Neural cell (in vitro differentiated cells): ENCODE measurements around the gene ZNF705A. TPM values are rescaled to one million over a fixed set of nuclear protein-coding genes. Genes with fewer than 3 reads are reported as not detected.
"Not testable (repeated sequence)": the region's sequence is repeated elsewhere in the genome, so short reads cannot be mapped to it uniquely, and the experiment has no call there.

Experiments used
- H2AFZ ChIP-seq: fragments of 200-600, 300-800 bp; sonication (generic), shearing (Covaris generic); 2 replicates; pipeline ENCODE4 v1.6.0; 2014; ENCODE audit warnings: low read depth, mild to moderate bottlenecking, antibody characterized with exemption, low read length, moderate library complexity
- H3F3A ChIP-seq: fragments of 200-600 bp; shearing (Covaris generic); 2 replicates; pipeline ENCODE4 v1.6.1; 2016; ENCODE audit warnings: mild to moderate bottlenecking, moderate library complexity, mixed read lengths, antibody characterized with exemption, low read length; ENCODE audit not compliant: insufficient read depth, poor library complexity, severe bottlenecking
- H3K27ac ChIP-seq: fragments of 200-600, 300-800 bp; sonication (generic), shearing (Covaris generic); 2 replicates; pipeline ENCODE4 v1.5.1; 2014; ENCODE audit warnings: mild to moderate bottlenecking, low read length, moderate library complexity
- H3K27me3 ChIP-seq: fragments of 300-800, 200-600 bp; sonication (generic), shearing (Covaris generic); 2 replicates; pipeline ENCODE4 v1.6.0; 2014; ENCODE audit warnings: mild to moderate bottlenecking, low read depth, low read length, moderate library complexity; ENCODE audit not compliant: insufficient read depth
- H3K36me3 ChIP-seq: fragments of 300-800, 200-600 bp; sonication (generic), shearing (Covaris generic); 2 replicates; pipeline ENCODE4 v1.5.1; 2014; ENCODE audit warnings: mild to moderate bottlenecking, antibody characterized with exemption, low read length, moderate library complexity; ENCODE audit not compliant: insufficient read depth
- H3K4me2 ChIP-seq: fragments of 300-800, 200-600 bp; sonication (generic), shearing (Covaris generic); 2 replicates; pipeline ENCODE4 v1.6.0; 2014; ENCODE audit warnings: mild to moderate bottlenecking, low read length
- H3K4me3 ChIP-seq: fragments of 300-800, 200-600 bp; sonication (generic), shearing (Covaris generic); 2 replicates; pipeline ENCODE4 v1.5.1; 2014; ENCODE audit warnings: mild to moderate bottlenecking, low read length, moderate library complexity
- H3K79me2 ChIP-seq: fragments of 200-600 bp; shearing (Covaris generic); replicated peaks from 2 replicates; pipeline ENCODE4 v1.6.0; 2014; ENCODE audit warnings: mild to moderate bottlenecking, low read length, moderate library complexity; ENCODE audit not compliant: insufficient read depth
- H3K9ac ChIP-seq: fragments of 300-800, 200-600 bp; sonication (generic), shearing (Covaris generic); 2 replicates; pipeline ENCODE4 v1.6.1; 2016; ENCODE audit warnings: mild to moderate bottlenecking, low read length, mixed read lengths
- H3K9me2 ChIP-seq: fragments of 200-600 bp; shearing (Covaris generic); 2 replicates; pipeline ENCODE4 v1.6.1; 2016; ENCODE audit warnings: mild to moderate bottlenecking, low read length, mixed read lengths; ENCODE audit not compliant: insufficient read depth
- H3K9me3 ChIP-seq: fragments of 200-600, 300-800 bp; sonication (generic), shearing (Covaris generic); 2 replicates; pipeline ENCODE4 v1.6.1; 2016; ENCODE audit warnings: mild to moderate bottlenecking, mixed run types, low read length, moderate library complexity, mixed read lengths
- H4K20me1 ChIP-seq: fragments of 200-600 bp; shearing (Covaris generic); 2 replicates; pipeline ENCODE4 v1.6.1; 2016; ENCODE audit warnings: mild to moderate bottlenecking, mixed run types; ENCODE audit not compliant: insufficient read depth
- CTCF ChIP-seq: fragments of 450-650 bp; IDR thresholded peaks from 2 replicates; pipeline ENCODE4 v1.5.1; 2014; ENCODE audit warnings: antibody characterized with exemption, mild to moderate bottlenecking, moderate library complexity; ENCODE audit not compliant: poor library complexity, severe bottlenecking
- POLR2AphosphoS5 ChIP-seq: IDR thresholded peaks from 2 replicates; pipeline ENCODE4 v1.6.1; 2012
- RAD21 ChIP-seq: fragments of 450-650 bp; conservative IDR thresholded peaks from 2 replicates; pipeline ENCODE4 v1.6.1; 2014; ENCODE audit warnings: antibody characterized with exemption, mild to moderate bottlenecking, moderate library complexity
- SMC3 ChIP-seq: fragments of 450-650 bp; conservative IDR thresholded peaks from 2 replicates; pipeline ENCODE4 v1.6.1; 2014; ENCODE audit warnings: antibody characterized with exemption, mild to moderate bottlenecking, moderate library complexity; ENCODE audit not compliant: poor library complexity
- polyA plus RNA-seq: library from polyadenylated mRNA; depleted of rRNA; stranded (reverse); fragments of >200 nt; gene quantifications from 2 replicates; pipeline ENCODE4 v1.2.3, GENCODE V29; 2014

ZNF705A gene
- polyA plus RNA-seq, 1 donor from 2014 or later = not detected

- H3K9me3 ChIP-seq, H2AFZ ChIP-seq, H3K27ac ChIP-seq, H4K20me1 ChIP-seq, H3K4me2 ChIP-seq, H3K27me3 ChIP-seq, H3K9me2 ChIP-seq, H3K79me2 ChIP-seq, H3K36me3 ChIP-seq, H3F3A ChIP-seq: not testable (repeated sequence)
- Histone ChIP-seq H3K4me3 (peak overlapping the region; percentile 64), H3K9ac (peak overlapping the region; percentile 67)
- peak; percentile 77 for TF ChIP-seq CTCF
- TF ChIP-seq RAD21 = peak; percentile 53
- TF ChIP-seq POLR2AphosphoS5 = peak; percentile 59
- peak; percentile 65 for TF ChIP-seq SMC3
Measured at GRCh38 chr12:8179989-8180585, 23.3 kb downstream of the ZNF705A start.

GRCh38 chr12:8181271-8181670 is 24.5 kb downstream of the ZNF705A start:
- H3K27me3 ChIP-seq, H3F3A ChIP-seq, H4K20me1 ChIP-seq, H3K9me3 ChIP-seq, H3K9ac ChIP-seq, H2AFZ ChIP-seq, H3K27ac ChIP-seq, H3K79me2 ChIP-seq, H3K4me2 ChIP-seq, H3K9me2 ChIP-seq, H3K36me3 ChIP-seq: not testable (repeated sequence)
- H3K4me3 ChIP-seq = peak overlapping the region; percentile 64

GRCh38 chr12:8182923-8183322 is 26.1 kb downstream of the ZNF705A start:
- H3F3A ChIP-seq, H4K20me1 ChIP-seq, H3K4me2 ChIP-seq, H3K9me3 ChIP-seq, H3K9ac ChIP-seq, H3K27me3 ChIP-seq, H3K27ac ChIP-seq, H3K4me3 ChIP-seq, H3K9me2 ChIP-seq, H3K36me3 ChIP-seq, H2AFZ ChIP-seq, H3K79me2 ChIP-seq: not testable (repeated sequence)

GRCh38 chr12:8183346-8183745 is 26.5 kb downstream of the ZNF705A start:
- H3K36me3 ChIP-seq, H3K4me3 ChIP-seq, H3K27me3 ChIP-seq, H3K79me2 ChIP-seq, H3K9ac ChIP-seq, H3K9me3 ChIP-seq, H3K4me2 ChIP-seq, H2AFZ ChIP-seq, H3F3A ChIP-seq, H4K20me1 ChIP-seq, H3K27ac ChIP-seq, H3K9me2 ChIP-seq: not testable (repeated sequence)

- not testable (repeated sequence) for H3K27me3 ChIP-seq, H3K36me3 ChIP-seq, H3K9ac ChIP-seq, H2AFZ ChIP-seq, H3K4me2 ChIP-seq, H3K27ac ChIP-seq, H3K9me3 ChIP-seq, H3F3A ChIP-seq, H4K20me1 ChIP-seq, H3K4me3 ChIP-seq, H3K79me2 ChIP-seq, H3K9me2 ChIP-seq
Measured at GRCh38 chr12:8184206-8184605, 27.4 kb downstream of the ZNF705A start.

GRCh38 chr12:8188088-8188487 is 31.3 kb downstream of the ZNF705A start:
- not testable (repeated sequence) for H3K27ac ChIP-seq, H3K4me3 ChIP-seq, H3K27me3 ChIP-seq, H4K20me1 ChIP-seq, H3K9ac ChIP-seq, H3K4me2 ChIP-seq, H3K79me2 ChIP-seq, H3K9me3 ChIP-seq, H2AFZ ChIP-seq, H3K36me3 ChIP-seq, H3F3A ChIP-seq, H3K9me2 ChIP-seq

- H3K27me3 ChIP-seq, H3K4me2 ChIP-seq, H3K9ac ChIP-seq, H3K9me2 ChIP-seq, H3K4me3 ChIP-seq, H2AFZ ChIP-seq, H3K79me2 ChIP-seq, H4K20me1 ChIP-seq, H3K36me3 ChIP-seq, H3K27ac ChIP-seq, H3K9me3 ChIP-seq, H3F3A ChIP-seq: not testable (repeated sequence)
Measured at GRCh38 chr12:8197685-8198308, 41.0 kb downstream of the ZNF705A start.
